Measurements from ENCODE around the gene SLC25A26. TPM values are rescaled to one million over a fixed set of nuclear protein-coding genes. Genes with fewer than 3 reads are reported as not detected.

Gene SLC25A26
- polyA plus RNA-seq, 4 donors = 10.3 to 21.0 (median 18.2) TPM

DNA sequence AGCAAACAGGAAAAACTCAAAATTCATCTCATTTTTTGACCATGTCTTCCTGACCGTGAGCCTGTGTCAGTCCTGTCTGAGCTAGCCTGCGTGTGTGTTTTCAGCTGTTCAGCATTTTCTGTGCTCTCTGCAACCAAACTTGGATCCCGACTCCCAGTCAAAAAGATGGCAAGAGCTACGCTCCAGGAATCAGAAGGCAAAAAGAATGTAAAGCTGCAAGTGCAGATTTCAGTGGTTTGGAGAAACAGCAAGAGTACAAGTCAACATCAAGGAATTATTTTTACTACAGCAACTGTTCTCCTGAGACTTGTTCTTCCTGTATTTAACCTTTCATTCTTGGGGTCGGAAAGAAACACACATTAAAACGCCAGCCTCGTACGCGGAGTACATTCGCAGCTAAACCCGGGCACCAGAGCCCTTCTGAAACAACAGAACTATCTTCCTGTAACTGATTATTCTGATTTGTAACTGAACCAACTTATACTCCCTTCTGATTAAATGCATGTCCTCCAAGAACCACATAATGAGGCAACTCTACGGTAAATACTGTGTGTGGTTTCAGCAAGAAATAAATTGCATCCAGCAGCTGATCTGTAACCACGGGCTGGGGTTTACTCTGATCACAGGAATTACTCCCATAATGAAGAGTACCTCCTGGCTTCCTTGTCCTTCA, 172.7 kb downstream of the SLC25A26 start:
- Histone ChIP-seq H3K27me3 (ENCODE audit: control insufficient read depth in 3 of 3, insufficient read depth in 3 of 3, low read length in 3 of 3) (no peaks in the 10 kb centered on the region), H3K4me3 (ENCODE audit: low read depth in 1 of 3, low read length in 3 of 3) (no peak overlapping the region), H3K4me1 (ENCODE audit: control insufficient read depth in 3 of 3, insufficient read depth in 2 of 3, low read depth in 1 of 3, low read length in 2 of 3) (no peaks in the 10 kb centered on the region), H3K9me3 (ENCODE audit: control insufficient read depth in 2 of 2, insufficient read depth in 1 of 2, low read depth in 1 of 2, low read length in 1 of 2) (no peaks in the 10 kb centered on the region), H3K27ac (ENCODE audit: low read depth in 1 of 3, low read length in 2 of 3) (peak overlapping the region in 1 of 3 donors; percentile 6), H3K36me3 (ENCODE audit: control insufficient read depth in 3 of 3, insufficient read depth in 2 of 3, low read depth in 1 of 3, low read length in 3 of 3) (peaks cover 2 to 55% (median 17%) of the 10 kb centered on the region in 3 donors)
- WGBS, 3 donors = 65 to 80% (median 77%) methylated on average over 13 of the region's 13 CpGs
- DNase-seq (no peak), FAIRE-seq (no peak)

DNA sequence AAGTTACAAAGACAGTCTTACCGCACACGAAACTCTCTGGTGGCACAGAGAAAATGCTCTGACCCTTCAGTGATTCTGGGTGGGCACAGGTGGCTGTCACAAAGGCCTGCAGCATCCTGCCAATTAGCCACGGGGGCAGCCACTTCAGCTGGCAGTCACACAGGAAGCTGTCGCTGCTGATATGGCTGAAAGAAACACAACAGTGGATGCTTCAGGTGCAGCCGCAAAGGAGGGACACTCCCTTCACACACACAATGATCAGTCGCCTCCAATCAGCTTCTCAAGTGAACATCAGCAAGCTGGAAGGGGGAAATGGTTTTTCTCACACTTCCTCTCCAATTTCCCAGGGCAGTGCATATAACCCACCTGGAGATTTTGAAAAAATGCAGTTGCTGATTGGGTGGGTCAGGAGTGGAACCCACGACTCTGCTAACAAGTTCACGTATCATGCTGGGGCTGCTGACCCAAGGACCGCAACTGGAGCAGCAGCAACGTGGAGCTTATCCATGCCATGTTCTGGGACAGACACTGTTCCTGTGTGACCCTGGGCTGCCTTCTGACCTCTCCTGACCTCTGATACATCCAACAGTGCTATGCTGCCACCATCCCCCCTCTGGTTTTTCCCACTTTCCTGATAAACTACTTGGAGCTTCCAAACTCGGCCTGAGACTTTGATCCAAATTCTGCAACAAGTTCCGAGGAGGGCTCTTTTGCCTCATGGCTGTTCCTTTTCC, 173.4 kb downstream of the SLC25A26 start:
- Histone ChIP-seq H3K27me3 (ENCODE audit: control insufficient read depth in 3 of 3, insufficient read depth in 3 of 3, low read length in 3 of 3) (no peaks in the 10 kb centered on the region), H3K36me3 (ENCODE audit: control insufficient read depth in 3 of 3, insufficient read depth in 2 of 3, low read depth in 1 of 3, low read length in 3 of 3) (peaks cover 2 to 63% (median 18%) of the 10 kb centered on the region in 3 donors), H3K27ac (ENCODE audit: low read depth in 1 of 3, low read length in 2 of 3) (peak overlapping the region in 1 of 3 donors; percentile 6), H3K4me3 (ENCODE audit: low read depth in 1 of 3, low read length in 3 of 3) (no peak overlapping the region), H3K9me3 (ENCODE audit: control insufficient read depth in 2 of 2, insufficient read depth in 1 of 2, low read depth in 1 of 2, low read length in 1 of 2) (no peaks in the 10 kb centered on the region), H3K4me1 (ENCODE audit: control insufficient read depth in 3 of 3, insufficient read depth in 2 of 3, low read depth in 1 of 3, low read length in 2 of 3) (no peaks in the 10 kb centered on the region)
- DNase-seq (no peak), FAIRE-seq (no peak)
- WGBS, 3 donors = 66 to 76% (median 72%) methylated on average over 12 of the region's 12 CpGs

DNA sequence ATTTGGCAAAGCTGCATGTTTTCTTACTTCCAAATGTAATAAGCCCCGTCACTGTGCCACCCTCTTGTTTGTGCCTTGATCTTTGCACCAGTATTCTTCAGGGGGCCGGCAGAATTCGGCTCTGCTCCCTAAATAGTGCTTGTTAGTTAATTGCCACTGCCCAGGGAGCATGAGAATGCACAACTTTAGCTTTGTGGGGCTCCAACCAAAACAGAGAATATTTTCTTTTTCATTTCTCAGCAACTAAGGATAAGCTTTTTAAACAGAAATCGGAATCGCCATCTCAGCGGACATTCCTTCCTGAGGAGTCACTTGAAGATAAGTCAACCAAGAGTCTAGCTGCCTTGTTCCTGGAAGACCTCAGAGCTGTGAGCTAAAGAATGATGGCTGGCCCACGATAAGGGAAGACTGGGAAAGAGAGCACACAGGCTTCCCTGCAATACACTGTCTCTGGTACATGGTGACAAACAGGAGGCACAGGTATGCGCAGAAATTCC, 174.0 kb downstream of the SLC25A26 start:
- 83 to 86% (median 84%) methylated on average over 8 of the region's 8 CpGs for WGBS, 3 donors
- Histone ChIP-seq H3K27me3 (ENCODE audit: control insufficient read depth in 3 of 3, insufficient read depth in 3 of 3, low read length in 3 of 3) (no peaks in the 10 kb centered on the region), H3K4me3 (ENCODE audit: low read depth in 1 of 3, low read length in 3 of 3) (no peak overlapping the region), H3K36me3 (ENCODE audit: control insufficient read depth in 3 of 3, insufficient read depth in 2 of 3, low read depth in 1 of 3, low read length in 3 of 3) (peaks cover 2 to 69% (median 18%) of the 10 kb centered on the region in 3 donors), H3K4me1 (ENCODE audit: control insufficient read depth in 3 of 3, insufficient read depth in 2 of 3, low read depth in 1 of 3, low read length in 2 of 3) (no peaks in the 10 kb centered on the region), H3K27ac (ENCODE audit: low read depth in 1 of 3, low read length in 2 of 3) (no peak overlapping the region), H3K9me3 (ENCODE audit: control insufficient read depth in 2 of 2, insufficient read depth in 1 of 2, low read depth in 1 of 2, low read length in 1 of 2) (no peaks in the 10 kb centered on the region)
- DNase-seq = no peak
- no peak for FAIRE-seq

DNA sequence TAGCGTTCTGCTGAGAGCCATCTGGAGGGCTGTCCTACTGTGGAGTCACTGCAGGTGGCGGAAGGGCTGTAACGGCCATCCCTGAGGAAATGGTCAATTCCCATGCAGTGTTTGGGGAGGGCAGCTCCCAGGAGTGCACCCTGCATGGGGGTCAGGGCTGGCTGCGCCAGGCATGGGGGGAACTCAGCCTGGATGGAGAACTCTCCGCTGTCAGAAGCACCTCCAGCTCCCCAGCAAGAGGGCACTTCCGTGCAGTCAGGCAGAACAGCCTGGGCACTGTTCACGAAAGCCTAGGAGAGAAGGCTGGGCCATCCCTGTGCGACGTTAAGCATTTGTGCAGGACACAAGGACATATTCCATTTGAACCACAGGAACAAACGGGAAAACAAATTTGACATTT, 174.8 kb downstream of the SLC25A26 start:
- Histone ChIP-seq H3K4me3 (ENCODE audit: low read depth in 1 of 3, low read length in 3 of 3) (no peak overlapping the region), H3K27ac (ENCODE audit: low read depth in 1 of 3, low read length in 2 of 3) (no peak overlapping the region), H3K4me1 (ENCODE audit: control insufficient read depth in 3 of 3, insufficient read depth in 2 of 3, low read depth in 1 of 3, low read length in 2 of 3) (no peaks in the 10 kb centered on the region), H3K36me3 (ENCODE audit: control insufficient read depth in 3 of 3, insufficient read depth in 2 of 3, low read depth in 1 of 3, low read length in 3 of 3) (peaks cover 2 to 77% (median 18%) of the 10 kb centered on the region in 3 donors), H3K27me3 (ENCODE audit: control insufficient read depth in 3 of 3, insufficient read depth in 3 of 3, low read length in 3 of 3) (no peaks in the 10 kb centered on the region), H3K9me3 (ENCODE audit: control insufficient read depth in 2 of 2, insufficient read depth in 1 of 2, low read depth in 1 of 2, low read length in 1 of 2) (no peaks in the 10 kb centered on the region)
- FAIRE-seq (no peak), DNase-seq (no peak)
- WGBS, 3 donors = 88 to 91% (median 88%) methylated on average over 10 of the region's 10 CpGs

DNA sequence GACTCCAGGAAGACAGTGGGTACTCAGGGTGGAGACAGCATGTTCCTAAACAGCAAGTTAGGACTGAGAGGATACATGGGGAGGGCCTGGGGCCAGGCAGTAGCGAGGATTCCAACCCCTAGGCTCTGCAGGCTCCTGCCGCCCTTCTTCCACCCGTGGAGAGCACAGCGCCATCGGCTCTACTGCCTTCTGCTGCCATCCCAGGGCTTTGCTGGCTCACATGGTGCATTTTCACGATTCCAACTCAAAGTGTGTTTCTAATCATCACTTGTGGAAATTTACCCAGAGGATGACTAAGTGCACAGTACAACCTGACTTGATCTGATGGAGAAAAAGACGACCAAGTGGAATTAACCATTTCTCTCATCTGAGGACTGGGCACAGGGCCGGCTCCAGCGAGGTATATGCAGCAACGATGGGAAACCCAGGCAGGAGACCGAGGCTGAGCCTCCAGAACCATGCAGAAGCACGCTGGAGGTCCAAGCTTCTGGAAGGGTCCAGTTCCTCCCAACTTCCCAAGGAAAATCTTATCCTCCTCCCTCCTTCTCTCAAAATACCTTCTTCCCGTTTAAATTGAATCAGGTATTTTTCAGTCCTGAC, 175.5 kb downstream of the SLC25A26 start:
- H3K4me3 ChIP-seq (ENCODE audit: low read depth in 1 of 3, low read length in 3 of 3) = no peak overlapping the region
- no peaks in the 10 kb centered on the region for H3K9me3 ChIP-seq (ENCODE audit: control insufficient read depth in 2 of 2, insufficient read depth in 1 of 2, low read depth in 1 of 2, low read length in 1 of 2)
- WGBS, 3 donors = 88 to 93% (median 89%) methylated on average over 13 of the region's 13 CpGs
- no peak overlapping the region for H3K27ac ChIP-seq (ENCODE audit: low read depth in 1 of 3, low read length in 2 of 3)
- no peaks in the 10 kb centered on the region for H3K27me3 ChIP-seq (ENCODE audit: control insufficient read depth in 3 of 3, insufficient read depth in 3 of 3, low read length in 3 of 3)
- peaks cover 2 to 83% (median 18%) of the 10 kb centered on the region in 3 donors for H3K36me3 ChIP-seq (ENCODE audit: control insufficient read depth in 3 of 3, insufficient read depth in 2 of 3, low read depth in 1 of 3, low read length in 3 of 3)
- H3K4me1 ChIP-seq (ENCODE audit: control insufficient read depth in 3 of 3, insufficient read depth in 2 of 3, low read depth in 1 of 3, low read length in 2 of 3) = no peaks in the 10 kb centered on the region
- no peak for FAIRE-seq
- DNase-seq = no peak

DNA sequence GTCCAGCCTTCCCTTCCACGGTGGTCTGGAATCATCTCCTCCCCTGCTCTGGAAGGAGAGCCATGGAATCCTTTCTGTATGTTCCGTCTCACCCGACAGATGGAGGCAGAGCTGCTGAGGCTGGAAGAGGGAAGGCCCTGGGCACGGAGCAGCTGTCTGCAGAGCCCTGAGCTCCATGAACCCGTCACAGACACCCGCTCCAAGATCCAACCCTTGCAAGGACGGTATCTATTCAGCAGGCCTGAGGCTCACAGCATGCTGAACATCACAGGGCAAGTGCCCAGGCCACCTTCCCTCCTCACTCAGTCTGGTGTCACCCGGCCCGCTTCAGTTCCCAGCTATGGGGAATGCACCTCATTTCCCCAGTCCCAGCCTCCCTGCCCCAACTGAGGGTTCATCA, 176.1 kb downstream of the SLC25A26 start:
- 93 to 96% (median 94%) methylated on average over 9 of the region's 9 CpGs for WGBS, 3 donors
- Histone ChIP-seq H3K36me3 (ENCODE audit: control insufficient read depth in 3 of 3, insufficient read depth in 2 of 3, low read depth in 1 of 3, low read length in 3 of 3) (peaks cover 2 to 90% (median 18%) of the 10 kb centered on the region in 3 donors), H3K9me3 (ENCODE audit: control insufficient read depth in 2 of 2, insufficient read depth in 1 of 2, low read depth in 1 of 2, low read length in 1 of 2) (no peaks in the 10 kb centered on the region), H3K4me1 (ENCODE audit: control insufficient read depth in 3 of 3, insufficient read depth in 2 of 3, low read depth in 1 of 3, low read length in 2 of 3) (no peaks in the 10 kb centered on the region), H3K27ac (ENCODE audit: low read depth in 1 of 3, low read length in 2 of 3) (no peak overlapping the region), H3K4me3 (ENCODE audit: low read depth in 1 of 3, low read length in 3 of 3) (no peak overlapping the region), H3K27me3 (ENCODE audit: control insufficient read depth in 3 of 3, insufficient read depth in 3 of 3, low read length in 3 of 3) (no peaks in the 10 kb centered on the region)
- FAIRE-seq = no peak
- no peak for DNase-seq

DNA sequence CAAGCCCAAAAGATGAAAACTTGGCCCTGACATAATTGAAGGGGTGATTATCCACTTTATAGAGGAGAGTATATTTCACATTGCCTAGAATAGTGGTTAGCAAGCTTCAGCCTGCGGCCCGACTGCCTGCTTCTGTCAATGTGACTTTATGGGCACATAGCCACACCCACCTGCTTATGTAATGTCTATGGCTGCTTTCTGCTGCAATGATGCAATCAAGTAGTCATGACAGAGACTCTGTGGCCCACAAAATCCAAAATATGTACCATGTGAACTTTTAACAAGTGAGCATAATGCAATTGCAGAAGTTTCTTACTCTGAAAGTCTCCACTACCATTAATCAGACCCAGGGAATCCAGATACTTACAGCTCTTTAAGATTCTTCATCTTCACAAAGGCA, 176.9 kb downstream of the SLC25A26 start:
- DNase-seq (peak; percentile 21 to 52), FAIRE-seq (no peak)
- no peaks in the 10 kb centered on the region for H3K27me3 ChIP-seq (ENCODE audit: control insufficient read depth in 3 of 3, insufficient read depth in 3 of 3, low read length in 3 of 3)
- H3K36me3 ChIP-seq (ENCODE audit: control insufficient read depth in 3 of 3, insufficient read depth in 2 of 3, low read depth in 1 of 3, low read length in 3 of 3) = peaks cover 2 to 95% (median 18%) of the 10 kb centered on the region in 3 donors
- H3K27ac ChIP-seq (ENCODE audit: low read depth in 1 of 3, low read length in 2 of 3) = no peak overlapping the region
- no peaks in the 10 kb centered on the region for H3K9me3 ChIP-seq (ENCODE audit: control insufficient read depth in 2 of 2, insufficient read depth in 1 of 2, low read depth in 1 of 2, low read length in 1 of 2)
- H3K4me1 ChIP-seq (ENCODE audit: control insufficient read depth in 3 of 3, insufficient read depth in 2 of 3, low read depth in 1 of 3, low read length in 2 of 3) = no peaks in the 10 kb centered on the region
- WGBS, 3 donors = 60 to 73% (median 72%) methylated on average over 2 of the region's 2 CpGs
- no peak overlapping the region for H3K4me3 ChIP-seq (ENCODE audit: low read depth in 1 of 3, low read length in 3 of 3)

DNA sequence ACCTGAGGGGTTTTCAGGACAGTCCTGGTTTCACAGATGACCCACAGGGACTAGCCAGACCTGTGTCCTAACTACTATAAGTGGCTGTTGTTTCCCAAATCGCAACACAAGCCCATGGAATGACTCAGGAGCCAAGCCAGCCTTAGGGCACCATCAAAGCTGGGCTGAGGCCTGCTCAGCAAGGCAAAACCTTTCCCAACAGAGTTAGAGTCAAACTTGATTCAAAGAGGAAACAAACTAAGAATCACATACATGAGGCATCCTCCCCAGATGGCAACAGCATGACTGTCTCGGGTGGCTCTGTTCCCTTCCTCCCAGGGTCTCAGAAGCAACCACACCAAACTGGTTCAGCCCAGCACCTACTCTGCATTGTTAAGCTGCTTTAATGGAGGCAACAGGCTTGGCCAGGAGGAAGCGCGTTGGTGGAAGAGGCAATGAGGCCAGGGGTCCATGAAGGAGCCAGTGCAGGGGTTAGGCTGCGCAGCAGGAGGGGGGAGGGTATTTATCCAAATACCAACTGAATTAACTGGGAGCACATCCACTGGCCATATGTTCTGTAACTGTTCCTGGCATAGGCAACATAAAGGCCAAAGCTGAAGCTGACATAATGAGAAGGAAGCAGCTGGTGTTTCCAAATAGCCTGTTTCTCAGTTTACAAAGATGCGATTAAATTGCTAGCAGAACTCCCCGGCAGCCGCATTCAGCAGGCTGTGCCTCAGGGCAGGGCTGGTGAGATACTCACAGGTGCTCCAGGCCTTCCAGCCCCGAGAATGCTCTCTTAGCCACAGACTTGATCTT, 177.6 kb downstream of the SLC25A26 start:
- Histone ChIP-seq H3K4me1 (ENCODE audit: control insufficient read depth in 3 of 3, insufficient read depth in 2 of 3, low read depth in 1 of 3, low read length in 2 of 3) (no peaks in the 10 kb centered on the region), H3K4me3 (ENCODE audit: low read depth in 1 of 3, low read length in 3 of 3) (no peak overlapping the region), H3K36me3 (ENCODE audit: control insufficient read depth in 3 of 3, insufficient read depth in 2 of 3, low read depth in 1 of 3, low read length in 3 of 3) (peaks cover 2 to 95% (median 12%) of the 10 kb centered on the region in 3 donors), H3K27me3 (ENCODE audit: control insufficient read depth in 3 of 3, insufficient read depth in 3 of 3, low read length in 3 of 3) (no peaks in the 10 kb centered on the region), H3K27ac (ENCODE audit: low read depth in 1 of 3, low read length in 2 of 3) (no peak overlapping the region), H3K9me3 (ENCODE audit: control insufficient read depth in 2 of 2, insufficient read depth in 1 of 2, low read depth in 1 of 2, low read length in 1 of 2) (no peaks in the 10 kb centered on the region)
- no peak for FAIRE-seq
- DNase-seq = no peak
- WGBS, 3 donors = 85 to 94% (median 91%) methylated on average over 9 of the region's 9 CpGs

Measured in small intestine (tissue), 7 donors.